ENCODE measurements around the gene OR5M8. TPM values are rescaled to one million over a fixed set of nuclear protein-coding genes. Genes with fewer than 3 reads are reported as not detected.

Gene OR5M8
- not detected in 5 replicates for total RNA-seq (2022; extraction: Qiagen RNA extraction; ENCODE audit: low read depth)

GRCh38 chr11:56491270-56491669 is at the start of gene OR5M8:
TSS of gene OR5M8 (minus strand) at chr11:56491370. CDS start at chr11:56491370, 0 bp downstream.

GRCh38 chr11:56473252-56473651 is 17.9 kb downstream of the OR5M8 start, which contains the start of gene OR5M3:
TSS of gene OR5M3 (minus strand) at chr11:56473352. CDS start at chr11:56470497, 2,855 bp downstream.

Other genes with a start within 250 kb of the OR5M8 start
- gene OR5T3, start 239.1 kb downstream of the OR5M8 start, total RNA-seq (2022; extraction: Qiagen RNA extraction; ENCODE audit: low read depth), result not detected in 5 replicates
- gene OR5T1, start 217.2 kb downstream of the OR5M8 start, total RNA-seq (2022; extraction: Qiagen RNA extraction; ENCODE audit: low read depth), result not detected in 5 replicates
- not detected in 5 replicates for gene OR8H1, start 199.1 kb downstream of the OR5M8 start, total RNA-seq (2022; extraction: Qiagen RNA extraction; ENCODE audit: low read depth)
- not detected in 5 replicates for gene OR8K3, start 176.2 kb downstream of the OR5M8 start, total RNA-seq (2022; extraction: Qiagen RNA extraction; ENCODE audit: low read depth)
- gene OR8K1, start 145.3 kb downstream of the OR5M8 start, total RNA-seq (2022; extraction: Qiagen RNA extraction; ENCODE audit: low read depth), result not detected in 5 replicates
- gene OR8J1, start 137.1 kb downstream of the OR5M8 start, total RNA-seq (2022; extraction: Qiagen RNA extraction; ENCODE audit: low read depth), result not detected in 5 replicates
- gene OR8U1, start 115.7 kb downstream of the OR5M8 start, total RNA-seq (2022; extraction: Qiagen RNA extraction; ENCODE audit: low read depth), result not detected in 5 replicates
- gene OR5AL1, start 78.7 kb downstream of the OR5M8 start, total RNA-seq (2022; extraction: Qiagen RNA extraction; ENCODE audit: low read depth), result not detected in 5 replicates
- gene OR5M3, start 18.0 kb downstream of the OR5M8 start, total RNA-seq (2022; extraction: Qiagen RNA extraction; ENCODE audit: low read depth), result not detected in 5 replicates
- gene OR5M11, start 51.9 kb upstream of the OR5M8 start, total RNA-seq (2022; extraction: Qiagen RNA extraction; ENCODE audit: low read depth), result not detected in 5 replicates
- not detected in 5 replicates for gene OR5M10, start 86.4 kb upstream of the OR5M8 start, total RNA-seq (2022; extraction: Qiagen RNA extraction; ENCODE audit: low read depth)
- not detected in 5 replicates for gene OR5M1, start 123.5 kb upstream of the OR5M8 start, total RNA-seq (2022; extraction: Qiagen RNA extraction; ENCODE audit: low read depth)
- gene OR5AP2, start 151.1 kb upstream of the OR5M8 start, total RNA-seq (2022; extraction: Qiagen RNA extraction; ENCODE audit: low read depth), result not detected in 5 replicates
- not detected in 5 replicates for gene OR5AR1, start 172.3 kb upstream of the OR5M8 start, total RNA-seq (2022; extraction: Qiagen RNA extraction; ENCODE audit: low read depth)
- gene OR9G1, start 207.7 kb upstream of the OR5M8 start, total RNA-seq (2022; extraction: Qiagen RNA extraction; ENCODE audit: low read depth), result not detected in 5 replicates

Measured in A549 treated with DMSO at 1 μM for 4 hours (cell line).